HEK293 (cell line): ENCODE data around the gene IRS2.
A peak's percentile ranks its signal among the peaks of the same experiment; 100 is the strongest.

ENCODE experiments used
- CTCF ChIA-PET: fragments of 350-600 bp; formaldehyde crosslinking; extraction: SDS; loops from one replicate; lab custom pipeline; 2021; ENCODE audit warnings: antibody characterized with exemption; lab: Yijun Ruan, JAX
- POLR2A ChIA-PET: fragments of 300-600 bp; formaldehyde crosslinking; extraction: SDS; loops from one replicate; lab custom pipeline; 2020; ENCODE audit warnings: antibody characterized with exemption, inconsistent platforms; lab: Yijun Ruan, JAX
- H3K27ac ChIP-seq: fragments of 200-500 bp; sonication (Bioruptor generic); 2 replicates; pipeline ENCODE4 v1.5.1; 2014; ENCODE audit warnings: low read depth, low read length, control low read depth, inconsistent platforms; ENCODE audit errors: extremely low read depth
- H3K36me3 ChIP-seq, 2 experiments: fragments of 200-500 bp in 1 of 2; sonication (Bioruptor generic) in 1 of 2; 1 replicate in 1 of 2; 2 replicates in 1 of 2; pipeline ENCODE4 v1.5.1; 2014 to 2017; ENCODE audit warnings: inconsistent platforms in 2 of 2, low read length in 2 of 2; ENCODE audit not compliant: control insufficient read depth in 2 of 2, insufficient read depth in 1 of 2
- H3K4me1 ChIP-seq: fragments of 200-500 bp; sonication (Bioruptor generic); 2 replicates; pipeline ENCODE4 v1.5.1; 2014; ENCODE audit warnings: mild to moderate bottlenecking, low read length, inconsistent platforms; ENCODE audit not compliant: control insufficient read depth, insufficient read depth
- H3K4me3 ChIP-seq: 2 replicates; pipeline ENCODE4 v1.5.1; 2011; ENCODE audit warnings: low read depth, mild to moderate bottlenecking, control low read depth, low read length, moderate library complexity
- H3K9me3 ChIP-seq: fragments of 200-500 bp; sonication (Bioruptor generic); 2 replicates; pipeline ENCODE4 v1.5.1; 2014; ENCODE audit warnings: low read depth, low read length, inconsistent platforms; ENCODE audit not compliant: control insufficient read depth, insufficient read depth
- ZIC2 ChIP-seq: fragments of 450-650 bp; formaldehyde crosslinking; IDR thresholded peaks from 2 replicates; pipeline ENCODE4 v1.5.1; 2016; ENCODE audit warnings: missing biosample characterization, missing genetic modification characterization
- ZNF140 ChIP-seq: fragments of 450-650 bp; formaldehyde crosslinking; IDR thresholded peaks from 2 replicates; pipeline ENCODE4 v1.5.1; 2016; ENCODE audit warnings: missing biosample characterization, missing genetic modification characterization
- ZNF16 ChIP-seq: fragments of 450-650 bp; formaldehyde crosslinking; IDR thresholded peaks from 2 replicates; pipeline ENCODE4 v1.5.1; 2016; ENCODE audit warnings: low read depth, missing biosample characterization, missing genetic modification characterization
- ZNF2 ChIP-seq: fragments of 450-650 bp; formaldehyde crosslinking; IDR thresholded peaks from 2 replicates; pipeline ENCODE4 v1.5.1; 2016; ENCODE audit warnings: missing biosample characterization, missing genetic modification characterization
- ZNF221 ChIP-seq: fragments of 450-650 bp; formaldehyde crosslinking; IDR thresholded peaks from 2 replicates; pipeline ENCODE4 v1.5.1; 2017; ENCODE audit warnings: missing biosample characterization, missing genetic modification characterization, borderline replicate concordance
- ZNF223 ChIP-seq: fragments of 450-650 bp; formaldehyde crosslinking; IDR thresholded peaks from 2 replicates; pipeline ENCODE4 v1.5.1; 2016; ENCODE audit warnings: missing biosample characterization, missing genetic modification characterization
- ZNF239 ChIP-seq: fragments of 450-650 bp; formaldehyde crosslinking; IDR thresholded peaks from 2 replicates; pipeline ENCODE4 v1.5.1; 2016; ENCODE audit warnings: missing biosample characterization, missing genetic modification characterization
- ZNF311 ChIP-seq: fragments of 450-650 bp; formaldehyde crosslinking; IDR thresholded peaks from 2 replicates; pipeline ENCODE4 v1.5.1; 2017; ENCODE audit warnings: missing biosample characterization, missing genetic modification characterization, borderline replicate concordance
- ZNF324 ChIP-seq: fragments of 450-650 bp; formaldehyde crosslinking; IDR thresholded peaks from 2 replicates; pipeline ENCODE4 v1.5.1; 2016; ENCODE audit warnings: missing biosample characterization, missing genetic modification characterization
- ZNF394 ChIP-seq: fragments of 450-650 bp; formaldehyde crosslinking; IDR thresholded peaks from 2 replicates; pipeline ENCODE4 v1.5.1; 2016; ENCODE audit warnings: missing biosample characterization, missing genetic modification characterization, mild to moderate bottlenecking, moderate library complexity, borderline replicate concordance
- ZNF426 ChIP-seq: fragments of 450-650 bp; formaldehyde crosslinking; IDR thresholded peaks from 2 replicates; pipeline ENCODE4 v1.5.1; 2017; ENCODE audit warnings: missing biosample characterization, missing genetic modification characterization, mild to moderate bottlenecking, inconsistent platforms, moderate library complexity
- ZNF48 ChIP-seq: fragments of 450-650 bp; formaldehyde crosslinking; IDR thresholded peaks from 2 replicates; pipeline ENCODE4 v1.5.1; 2016; ENCODE audit warnings: missing biosample characterization, missing genetic modification characterization
- ZNF510 ChIP-seq: fragments of 450-650 bp; formaldehyde crosslinking; IDR thresholded peaks from 2 replicates; pipeline ENCODE4 v1.5.1; 2018; ENCODE audit warnings: mild to moderate bottlenecking, missing genetic modification characterization, missing biosample characterization; ENCODE audit not compliant: insufficient replicate concordance
- ZNF660 ChIP-seq: fragments of 450-650 bp; IDR thresholded peaks from 2 replicates; pipeline ENCODE4 v1.5.1; 2018; ENCODE audit warnings: missing biosample characterization, mild to moderate bottlenecking, missing genetic modification characterization
- ZNF664 ChIP-seq: fragments of 450-650 bp; formaldehyde crosslinking; IDR thresholded peaks from 2 replicates; pipeline ENCODE4 v1.5.1; 2016; ENCODE audit warnings: missing biosample characterization, missing genetic modification characterization
- ZNF76 ChIP-seq: fragments of 450-650 bp; formaldehyde crosslinking; IDR thresholded peaks from 2 replicates; pipeline ENCODE4; 2016; ENCODE audit warnings: low read depth, missing biosample characterization, missing genetic modification characterization, borderline replicate concordance
- ZNF837 ChIP-seq: fragments of 450-650 bp; formaldehyde crosslinking; IDR thresholded peaks from 2 replicates; pipeline ENCODE4 v1.5.1; 2016; ENCODE audit warnings: missing biosample characterization, missing genetic modification characterization
- TF ChIP-seq, protein P1 (sequence below): fragments of 450-650 bp; formaldehyde crosslinking; IDR thresholded peaks from 2 replicates; pipeline ENCODE4 v1.5.1; 2017; ENCODE audit warnings: missing biosample characterization, missing genetic modification characterization
- TF ChIP-seq, protein P2 (sequence below): fragments of 450-650 bp; formaldehyde crosslinking; IDR thresholded peaks from 2 replicates; pipeline ENCODE4 v1.5.1; 2016; ENCODE audit warnings: missing biosample characterization, missing genetic modification characterization
- TF ChIP-seq, protein P3 (sequence below): fragments of 450-650 bp; formaldehyde crosslinking; IDR thresholded peaks from 2 replicates; pipeline ENCODE4 v1.5.1; 2017; ENCODE audit warnings: missing biosample characterization, missing genetic modification characterization
- TF ChIP-seq, protein P4 (sequence below): fragments of 450-650 bp; formaldehyde crosslinking; IDR thresholded peaks from 2 replicates; pipeline ENCODE4 v1.5.1; 2016; ENCODE audit warnings: missing biosample characterization, missing genetic modification characterization, borderline replicate concordance
- TF ChIP-seq, protein P5 (sequence below): fragments of 450-650 bp; formaldehyde crosslinking; IDR thresholded peaks from 2 replicates; pipeline ENCODE4; 2016; ENCODE audit warnings: missing biosample characterization, missing genetic modification characterization
- TF ChIP-seq, protein P6 (sequence below): fragments of 450-650 bp; formaldehyde crosslinking; IDR thresholded peaks from 2 replicates; pipeline ENCODE4 v1.5.1; 2016; ENCODE audit warnings: missing biosample characterization, missing genetic modification characterization

IRS2 gene

DNA sequence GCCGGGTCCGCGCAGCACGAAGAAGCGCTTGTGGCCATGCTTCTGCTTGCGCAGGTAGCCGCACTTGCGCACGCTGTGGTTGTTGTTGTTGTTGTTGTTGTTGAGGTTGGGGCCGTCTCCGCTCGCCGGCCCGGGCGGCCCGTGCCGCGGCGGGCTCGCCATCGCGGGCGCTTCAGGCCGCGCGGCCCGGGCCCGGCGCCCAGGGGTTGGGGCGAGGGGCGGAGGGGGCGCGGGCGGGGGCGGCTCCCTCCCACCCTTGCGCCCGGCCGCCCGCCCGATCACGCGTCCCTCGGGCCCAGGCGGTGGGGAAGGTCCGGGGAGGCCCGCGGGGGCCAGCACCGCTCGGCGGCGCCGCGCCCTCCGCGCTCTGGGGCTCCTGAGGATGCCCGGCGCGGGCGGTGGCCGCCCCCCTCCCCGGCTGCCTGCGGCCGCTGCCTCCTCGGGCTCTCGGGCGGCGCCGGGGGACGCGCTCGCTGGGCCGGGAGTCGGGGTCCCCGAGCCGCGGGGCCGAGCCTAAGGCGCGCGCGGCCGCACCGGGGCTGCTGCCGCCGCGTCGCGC is 412 bp downstream of the IRS2 start:
- peaks cover 0 to 30% of the 10 kb centered on the region in 2 experiments; a peak in 1 of 3 replicates for H3K36me3 ChIP-seq
- CTCF ChIA-PET = no interaction called here
- TF ChIP-seq ZNF2 (tag by site-specific recombination) = no peak
- TF ChIP-seq ZNF223 (tag by site-specific recombination) = no peak
- no peak for TF ChIP-seq ZNF311
- TF ChIP-seq, protein P1, sequence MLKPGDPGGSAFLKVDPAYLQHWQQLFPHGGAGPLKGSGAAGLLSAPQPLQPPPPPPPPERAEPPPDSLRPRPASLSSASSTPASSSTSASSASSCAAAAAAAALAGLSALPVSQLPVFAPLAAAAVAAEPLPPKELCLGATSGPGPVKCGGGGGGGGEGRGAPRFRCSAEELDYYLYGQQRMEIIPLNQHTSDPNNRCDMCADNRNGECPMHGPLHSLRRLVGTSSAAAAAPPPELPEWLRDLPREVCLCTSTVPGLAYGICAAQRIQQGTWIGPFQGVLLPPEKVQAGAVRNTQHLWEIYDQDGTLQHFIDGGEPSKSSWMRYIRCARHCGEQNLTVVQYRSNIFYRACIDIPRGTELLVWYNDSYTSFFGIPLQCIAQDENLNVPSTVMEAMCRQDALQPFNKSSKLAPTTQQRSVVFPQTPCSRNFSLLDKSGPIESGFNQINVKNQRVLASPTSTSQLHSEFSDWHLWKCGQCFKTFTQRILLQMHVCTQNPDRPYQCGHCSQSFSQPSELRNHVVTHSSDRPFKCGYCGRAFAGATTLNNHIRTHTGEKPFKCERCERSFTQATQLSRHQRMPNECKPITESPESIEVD (tag by site-specific recombination) = no peak
- H3K9me3 ChIP-seq = no peaks in the 10 kb centered on the region
- peaks cover 13% of the 10 kb centered on the region for H3K4me1 ChIP-seq
- H3K27ac ChIP-seq = peak overlapping the region; percentile 86
- H3K4me3 ChIP-seq = peak overlapping the region; percentile 66
- POLR2A ChIA-PET = no interaction called here

DNA sequence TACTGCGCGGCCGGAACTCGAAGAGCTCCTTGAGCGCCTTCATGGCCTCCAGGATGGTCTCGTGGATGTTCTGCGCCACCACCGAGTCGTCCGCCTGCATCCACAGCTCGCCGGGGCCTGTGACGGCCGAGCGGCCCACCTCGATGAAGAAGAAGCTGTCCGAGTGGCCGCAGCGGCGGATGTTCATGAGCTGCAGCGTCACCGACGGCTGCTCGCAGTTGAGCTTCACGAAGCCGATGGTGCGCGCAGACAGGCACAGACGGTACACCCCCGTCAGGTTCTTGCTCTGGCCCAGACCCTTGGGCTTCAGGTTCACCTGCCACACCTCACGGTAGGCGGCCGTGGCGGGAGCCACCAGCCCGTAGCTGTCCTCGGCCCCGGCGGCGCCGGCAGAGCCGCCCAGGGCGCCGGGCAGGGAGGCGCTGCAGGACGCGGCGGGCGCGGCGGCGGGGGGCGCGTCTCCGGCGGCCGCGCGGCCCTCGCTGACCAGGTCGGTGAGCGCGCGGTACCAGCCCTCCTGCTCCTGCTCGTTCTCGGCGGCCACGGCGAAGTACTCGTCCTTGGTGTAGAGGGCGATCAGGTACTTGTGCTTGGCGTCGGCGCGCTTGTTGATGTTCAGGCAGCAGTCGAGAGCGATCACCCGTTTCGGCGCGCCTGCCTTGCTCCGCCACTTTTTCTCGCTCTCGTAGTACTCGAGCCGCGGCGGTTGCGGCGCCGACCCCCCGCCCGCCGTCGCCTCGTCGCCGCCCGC is 1.1 kb downstream of the IRS2 start:
- H3K9me3 ChIP-seq = no peaks in the 10 kb centered on the region
- H3K36me3 ChIP-seq = peaks cover 0 to 36% of the 10 kb centered on the region in 2 experiments; a peak in 1 of 3 replicates
- POLR2A ChIA-PET = no interaction called here
- H3K4me1 ChIP-seq = peaks cover 13% of the 10 kb centered on the region
- peak overlapping the region; percentile 86 for H3K27ac ChIP-seq
- CTCF ChIA-PET = interaction anchor here (0.6 to 1.0 kb wide), 7 partner anchors 14 to 512 kb away, joined by 3 to 4 read pairs (median 3); no protein-coding TSS in a partner anchor
- H3K4me3 ChIP-seq = peak overlapping the region; percentile 66
- no peak for TF ChIP-seq ZNF426 (tag by site-specific recombination)
- no peak for TF ChIP-seq ZNF664
- TF ChIP-seq ZNF394 (tag by site-specific recombination) = no peak
- TF ChIP-seq ZIC2 (tag by site-specific recombination) = peak; percentile 20; the same call in 1 of the 2 replicates
- TF ChIP-seq, protein P2, sequence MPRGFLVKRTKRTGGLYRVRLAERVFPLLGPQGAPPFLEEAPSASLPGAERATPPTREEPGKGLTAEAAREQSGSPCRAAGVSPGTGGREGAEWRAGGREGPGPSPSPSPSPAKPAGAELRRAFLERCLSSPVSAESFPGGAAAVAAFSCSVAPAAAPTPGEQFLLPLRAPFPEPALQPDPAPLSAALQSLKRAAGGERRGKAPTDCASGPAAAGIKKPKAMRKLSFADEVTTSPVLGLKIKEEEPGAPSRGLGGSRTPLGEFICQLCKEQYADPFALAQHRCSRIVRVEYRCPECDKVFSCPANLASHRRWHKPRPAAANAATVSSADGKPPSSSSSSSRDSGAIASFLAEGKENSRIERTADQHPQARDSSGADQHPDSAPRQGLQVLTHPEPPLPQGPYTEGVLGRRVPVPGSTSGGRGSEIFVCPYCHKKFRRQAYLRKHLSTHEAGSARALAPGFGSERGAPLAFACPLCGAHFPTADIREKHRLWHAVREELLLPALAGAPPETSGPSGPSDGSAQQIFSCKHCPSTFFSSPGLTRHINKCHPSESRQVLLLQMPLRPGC (tag by site-specific recombination) = no peak
- no peak for TF ChIP-seq ZNF660 (tag by site-specific recombination)
- TF ChIP-seq, protein P3, sequence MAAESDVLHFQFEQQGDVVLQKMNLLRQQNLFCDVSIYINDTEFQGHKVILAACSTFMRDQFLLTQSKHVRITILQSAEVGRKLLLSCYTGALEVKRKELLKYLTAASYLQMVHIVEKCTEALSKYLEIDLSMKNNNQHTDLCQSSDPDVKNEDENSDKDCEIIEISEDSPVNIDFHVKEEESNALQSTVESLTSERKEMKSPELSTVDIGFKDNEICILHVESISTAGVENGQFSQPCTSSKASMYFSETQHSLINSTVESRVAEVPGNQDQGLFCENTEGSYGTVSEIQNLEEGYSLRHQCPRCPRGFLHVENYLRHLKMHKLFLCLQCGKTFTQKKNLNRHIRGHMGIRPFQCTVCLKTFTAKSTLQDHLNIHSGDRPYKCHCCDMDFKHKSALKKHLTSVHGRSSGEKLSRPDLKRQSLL (tag by site-specific recombination) = peak; percentile 29; the same call in 1 of the 2 replicates
- TF ChIP-seq ZNF837 (tag by site-specific recombination) = no peak
- no peak for TF ChIP-seq ZNF510 (tag by site-specific recombination)
- TF ChIP-seq, protein P4, sequence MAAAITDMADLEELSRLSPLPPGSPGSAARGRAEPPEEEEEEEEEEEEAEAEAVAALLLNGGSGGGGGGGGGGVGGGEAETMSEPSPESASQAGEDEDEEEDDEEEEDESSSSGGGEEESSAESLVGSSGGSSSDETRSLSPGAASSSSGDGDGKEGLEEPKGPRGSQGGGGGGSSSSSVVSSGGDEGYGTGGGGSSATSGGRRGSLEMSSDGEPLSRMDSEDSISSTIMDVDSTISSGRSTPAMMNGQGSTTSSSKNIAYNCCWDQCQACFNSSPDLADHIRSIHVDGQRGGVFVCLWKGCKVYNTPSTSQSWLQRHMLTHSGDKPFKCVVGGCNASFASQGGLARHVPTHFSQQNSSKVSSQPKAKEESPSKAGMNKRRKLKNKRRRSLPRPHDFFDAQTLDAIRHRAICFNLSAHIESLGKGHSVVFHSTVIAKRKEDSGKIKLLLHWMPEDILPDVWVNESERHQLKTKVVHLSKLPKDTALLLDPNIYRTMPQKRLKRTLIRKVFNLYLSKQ (tag by site-specific recombination) = no peak
- no peak for TF ChIP-seq ZNF140 (tag by site-specific recombination)
- TF ChIP-seq, protein P5, sequence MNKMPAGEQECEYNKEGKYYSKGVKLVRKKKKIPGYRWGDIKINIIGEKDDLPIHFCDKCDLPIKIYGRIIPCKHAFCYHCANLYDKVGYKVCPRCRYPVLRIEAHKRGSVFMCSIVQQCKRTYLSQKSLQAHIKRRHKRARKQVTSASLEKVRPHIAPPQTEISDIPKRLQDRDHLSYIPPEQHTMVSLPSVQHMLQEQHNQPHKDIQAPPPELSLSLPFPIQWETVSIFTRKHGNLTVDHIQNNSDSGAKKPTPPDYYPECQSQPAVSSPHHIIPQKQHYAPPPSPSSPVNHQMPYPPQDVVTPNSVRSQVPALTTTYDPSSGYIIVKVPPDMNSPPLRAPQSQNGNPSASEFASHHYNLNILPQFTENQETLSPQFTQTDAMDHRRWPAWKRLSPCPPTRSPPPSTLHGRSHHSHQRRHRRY = peak; percentile 57; the same call in 1 of the 2 replicates
- TF ChIP-seq, protein P6, sequence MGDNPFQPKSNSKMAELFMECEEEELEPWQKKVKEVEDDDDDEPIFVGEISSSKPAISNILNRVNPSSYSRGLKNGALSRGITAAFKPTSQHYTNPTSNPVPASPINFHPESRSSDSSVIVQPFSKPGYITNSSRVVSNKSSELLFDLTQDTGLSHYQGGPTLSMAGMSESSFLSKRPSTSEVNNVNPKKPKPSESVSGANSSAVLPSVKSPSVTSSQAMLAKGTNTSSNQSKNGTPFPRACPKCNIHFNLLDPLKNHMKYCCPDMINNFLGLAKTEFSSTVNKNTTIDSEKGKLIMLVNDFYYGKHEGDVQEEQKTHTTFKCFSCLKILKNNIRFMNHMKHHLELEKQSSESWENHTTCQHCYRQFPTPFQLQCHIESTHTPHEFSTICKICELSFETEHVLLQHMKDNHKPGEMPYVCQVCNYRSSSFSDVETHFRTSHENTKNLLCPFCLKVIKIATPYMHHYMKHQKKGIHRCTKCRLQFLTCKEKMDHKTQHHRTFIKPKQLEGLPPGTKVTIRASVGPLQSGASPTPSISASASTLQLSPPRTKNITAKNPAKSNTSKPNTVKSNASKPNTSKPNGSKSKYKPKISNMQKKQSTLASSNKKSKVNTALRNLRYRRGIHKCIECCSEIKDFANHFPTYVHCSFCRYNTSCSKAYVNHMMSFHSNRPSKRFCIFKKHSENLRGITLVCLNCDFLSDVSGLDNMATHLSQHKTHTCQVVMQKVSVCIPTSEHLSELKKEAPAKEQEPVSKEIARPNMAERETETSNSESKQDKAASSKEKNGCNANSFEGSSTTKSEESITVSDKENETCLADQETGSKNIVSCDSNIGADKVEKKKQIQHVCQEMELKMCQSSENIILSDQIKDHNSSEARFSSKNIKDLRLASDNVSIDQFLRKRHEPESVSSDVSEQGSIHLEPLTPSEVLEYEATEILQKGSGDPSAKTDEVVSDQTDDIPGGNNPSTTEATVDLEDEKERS (tag by site-specific recombination) = no peak
- TF ChIP-seq ZNF239 (tag by site-specific recombination) = no peak
- TF ChIP-seq ZNF48 (tag by site-specific recombination) = no peak
- TF ChIP-seq ZNF221 (tag by site-specific recombination) = no peak
- no peak for TF ChIP-seq ZNF16 (tag by site-specific recombination)
- TF ChIP-seq ZNF324 = no peak
- TF ChIP-seq ZNF76 = no peak
